ENCODE results near the gene DDX1. TPM values are rescaled to one million over a fixed set of nuclear protein-coding genes. Genes with fewer than 3 reads are reported as not detected.

DDX1 gene
- total RNA-seq, 1 experiment from 2014 or later, result 163 TPM

- Histone ChIP-seq H3K36me3 (ENCODE audit: control insufficient read depth, insufficient read depth, low read length) (no peaks in the 10 kb centered on the region), H3K9me3 (no peaks in the 10 kb centered on the region), H3K4me3 (ENCODE audit: low read depth, low read length) (no peak overlapping the region), H3K27me3 (replicated peaks; ENCODE audit: control insufficient read depth, insufficient read depth, low read length) (no peaks in the 10 kb centered on the region), H3K4me1 (peaks cover 8% of the 10 kb centered on the region; the same call in 1 of the 2 replicates)
- ChIA-PET POLR2A (no interaction called here), CTCF (interaction anchor here (0.6 kb wide), 1 partner anchor 88 kb away, joined by 3 read pairs; no protein-coding TSS in a partner anchor)
- peaks cover 13% of the 10 kb centered on the region for H3K9me3 Mint-ChIP-seq (ENCODE audit: unreplicated experiment)
- intact Hi-C loops (cut with micrococcal nuclease; ENCODE audit: unreplicated experiment), result no loop called here
- DNase-seq, result no peak
- H3K36me3 Mint-ChIP-seq (ENCODE audit: insufficient read depth, unreplicated experiment), result no peaks in the 10 kb centered on the region
- no peak overlapping the region for H3K27ac Mint-ChIP-seq (ENCODE audit: unreplicated experiment)
- TF ChIP-seq CTCF (IDR thresholded peaks at IDR 0.05; ENCODE audit: insufficient read depth in 1 of 2, low read depth in 1 of 2, low read length in 1 of 2, severe bottlenecking in 1 of 2, unreplicated experiment in 1 of 2), result no peak
- no peak overlapping the region for H3K4me3 Mint-ChIP-seq (ENCODE audit: unreplicated experiment)
- BruUV-seq (replicated peaks), result no TSS peak
- H3K4me1 Mint-ChIP-seq (ENCODE audit: low read depth, unreplicated experiment), result no peaks in the 10 kb centered on the region
- no peaks in the 10 kb centered on the region for H3K27me3 Mint-ChIP-seq (ENCODE audit: insufficient read depth, unreplicated experiment)
Observed at GRCh38 chr2:15660491-15661294, 69.0 kb downstream of the DDX1 start.

GRCh38 chr2:15661295-15661569 lies 69.6 kb downstream of the DDX1 start:
- Mint-ChIP-seq H3K9me3 (ENCODE audit: unreplicated experiment) (peaks cover 13% of the 10 kb centered on the region), H3K27me3 (ENCODE audit: insufficient read depth, unreplicated experiment) (no peaks in the 10 kb centered on the region), H3K36me3 (ENCODE audit: insufficient read depth, unreplicated experiment) (no peaks in the 10 kb centered on the region), H3K4me1 (ENCODE audit: low read depth, unreplicated experiment) (no peaks in the 10 kb centered on the region), H3K27ac (ENCODE audit: unreplicated experiment) (no peak overlapping the region), H3K4me3 (ENCODE audit: unreplicated experiment) (no peak overlapping the region)
- BruUV-seq (replicated peaks), result no TSS peak
- ChIA-PET POLR2A (no interaction called here), CTCF (interaction anchor here (0.6 kb wide), 1 partner anchor 88 kb away, joined by 3 read pairs; no protein-coding TSS in a partner anchor)
- intact Hi-C loops (cut with micrococcal nuclease; ENCODE audit: unreplicated experiment), result no loop called here
- Histone ChIP-seq H3K27me3 (replicated peaks; ENCODE audit: control insufficient read depth, insufficient read depth, low read length) (no peaks in the 10 kb centered on the region), H3K4me1 (peaks cover 13% of the 10 kb centered on the region; the same call in 1 of the 2 replicates), H3K4me3 (ENCODE audit: low read depth, low read length) (no peak overlapping the region), H3K36me3 (ENCODE audit: control insufficient read depth, insufficient read depth, low read length) (no peaks in the 10 kb centered on the region), H3K9me3 (no peaks in the 10 kb centered on the region)
- no peak for TF ChIP-seq CTCF (IDR thresholded peaks at IDR 0.05; ENCODE audit: insufficient read depth in 1 of 2, low read depth in 1 of 2, low read length in 1 of 2, severe bottlenecking in 1 of 2, unreplicated experiment in 1 of 2)
- DNase-seq, result no peak

- Histone ChIP-seq H3K36me3 (ENCODE audit: control insufficient read depth, insufficient read depth, low read length) (no peaks in the 10 kb centered on the region), H3K4me1 (peaks cover 13% of the 10 kb centered on the region; the same call in 1 of the 2 replicates), H3K27me3 (replicated peaks; ENCODE audit: control insufficient read depth, insufficient read depth, low read length) (no peaks in the 10 kb centered on the region), H3K4me3 (ENCODE audit: low read depth, low read length) (no peak overlapping the region), H3K9me3 (no peaks in the 10 kb centered on the region)
- H3K9me3 Mint-ChIP-seq (ENCODE audit: unreplicated experiment), result peaks cover 13% of the 10 kb centered on the region
- no peaks in the 10 kb centered on the region for H3K36me3 Mint-ChIP-seq (ENCODE audit: insufficient read depth, unreplicated experiment)
- BruUV-seq (replicated peaks), result no TSS peak
- no peak overlapping the region for H3K4me3 Mint-ChIP-seq (ENCODE audit: unreplicated experiment)
- intact Hi-C loops (cut with micrococcal nuclease; ENCODE audit: unreplicated experiment), result no loop called here
- ChIA-PET POLR2A (no interaction called here), CTCF (no interaction called here)
- no peaks in the 10 kb centered on the region for H3K4me1 Mint-ChIP-seq (ENCODE audit: low read depth, unreplicated experiment)
- H3K27ac Mint-ChIP-seq (ENCODE audit: unreplicated experiment), result no peak overlapping the region
- no peaks in the 10 kb centered on the region for H3K27me3 Mint-ChIP-seq (ENCODE audit: insufficient read depth, unreplicated experiment)
- no peak for TF ChIP-seq CTCF (IDR thresholded peaks at IDR 0.05; ENCODE audit: insufficient read depth in 1 of 2, low read depth in 1 of 2, low read length in 1 of 2, severe bottlenecking in 1 of 2, unreplicated experiment in 1 of 2)
- no peak for DNase-seq
Observed at GRCh38 chr2:15662026-15662425, 70.4 kb downstream of the DDX1 start.

All from Caco-2 (cell line).